ENCODE results near the gene CCL17. TPM values are rescaled to one million over a fixed set of nuclear protein-coding genes. Genes with fewer than 3 reads are reported as not detected.

Gene CCL17
- total RNA-seq, 1 experiment from 2014 or later: not detected

GRCh38 chr16:57358086-57358420 lies 46.5 kb upstream of the CCL17 start:
- no peaks in the 10 kb centered on the region for H3K9me3 ChIP-seq (ENCODE audit: control insufficient read depth, insufficient read depth, low read depth, low read length)
- TF ChIP-seq, protein P1, sequence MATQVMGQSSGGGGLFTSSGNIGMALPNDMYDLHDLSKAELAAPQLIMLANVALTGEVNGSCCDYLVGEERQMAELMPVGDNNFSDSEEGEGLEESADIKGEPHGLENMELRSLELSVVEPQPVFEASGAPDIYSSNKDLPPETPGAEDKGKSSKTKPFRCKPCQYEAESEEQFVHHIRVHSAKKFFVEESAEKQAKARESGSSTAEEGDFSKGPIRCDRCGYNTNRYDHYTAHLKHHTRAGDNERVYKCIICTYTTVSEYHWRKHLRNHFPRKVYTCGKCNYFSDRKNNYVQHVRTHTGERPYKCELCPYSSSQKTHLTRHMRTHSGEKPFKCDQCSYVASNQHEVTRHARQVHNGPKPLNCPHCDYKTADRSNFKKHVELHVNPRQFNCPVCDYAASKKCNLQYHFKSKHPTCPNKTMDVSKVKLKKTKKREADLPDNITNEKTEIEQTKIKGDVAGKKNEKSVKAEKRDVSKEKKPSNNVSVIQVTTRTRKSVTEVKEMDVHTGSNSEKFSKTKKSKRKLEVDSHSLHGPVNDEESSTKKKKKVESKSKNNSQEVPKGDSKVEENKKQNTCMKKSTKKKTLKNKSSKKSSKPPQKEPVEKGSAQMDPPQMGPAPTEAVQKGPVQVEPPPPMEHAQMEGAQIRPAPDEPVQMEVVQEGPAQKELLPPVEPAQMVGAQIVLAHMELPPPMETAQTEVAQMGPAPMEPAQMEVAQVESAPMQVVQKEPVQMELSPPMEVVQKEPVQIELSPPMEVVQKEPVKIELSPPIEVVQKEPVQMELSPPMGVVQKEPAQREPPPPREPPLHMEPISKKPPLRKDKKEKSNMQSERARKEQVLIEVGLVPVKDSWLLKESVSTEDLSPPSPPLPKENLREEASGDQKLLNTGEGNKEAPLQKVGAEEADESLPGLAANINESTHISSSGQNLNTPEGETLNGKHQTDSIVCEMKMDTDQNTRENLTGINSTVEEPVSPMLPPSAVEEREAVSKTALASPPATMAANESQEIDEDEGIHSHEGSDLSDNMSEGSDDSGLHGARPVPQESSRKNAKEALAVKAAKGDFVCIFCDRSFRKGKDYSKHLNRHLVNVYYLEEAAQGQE (IDR thresholded peaks at IDR 0.05; ENCODE audit: insufficient read depth in 1 of 2, low read depth in 2 of 2, low read length in 1 of 2): no peak
- TF ChIP-seq TCF7L2 (IDR thresholded peaks at IDR 0.05; ENCODE audit: low read depth, low read length): no peak
- no peak for TF ChIP-seq SIN3A (IDR thresholded peaks at IDR 0.05; ENCODE audit: borderline replicate concordance, insufficient read depth, low read depth, low read length)
- TF ChIP-seq CTCF (IDR thresholded peaks at IDR 0.05): no peak
- no peak for TF ChIP-seq POLR2AphosphoS5 (IDR thresholded peaks at IDR 0.05; ENCODE audit: low read depth, low read length)
- ATAC-seq (no peak), DNase-seq (ENCODE audit: low read depth, low spot score) (no peak)
- H3K4me3 ChIP-seq (ENCODE audit: low read depth in 2 of 2, low read length in 2 of 2): no peak overlapping the region
- no peaks in the 10 kb centered on the region for H3K36me3 ChIP-seq (ENCODE audit: control insufficient read depth, insufficient read depth, low read length)
- H3K4me1 ChIP-seq (ENCODE audit: control insufficient read depth, insufficient read depth, low read length): no peaks in the 10 kb centered on the region
- ChIA-PET CTCF (no interaction called here), POLR2A (no interaction called here)
- no peak overlapping the region for H3K27ac ChIP-seq (ENCODE audit: low read length)
- intact Hi-C loops (cut with micrococcal nuclease; ENCODE audit: unreplicated experiment): no loop called here
- no peaks in the 10 kb centered on the region for H3K27me3 ChIP-seq (ENCODE audit: control insufficient read depth, insufficient read depth, low read length)
- BruUV-seq (replicated peaks): no TSS peak
- in situ Hi-C loops (cut with HindIII; ENCODE audit: low pct_unique_long_range_greater_than_20kb, low sequenced_read_pairs): no loop called here

DNA sequence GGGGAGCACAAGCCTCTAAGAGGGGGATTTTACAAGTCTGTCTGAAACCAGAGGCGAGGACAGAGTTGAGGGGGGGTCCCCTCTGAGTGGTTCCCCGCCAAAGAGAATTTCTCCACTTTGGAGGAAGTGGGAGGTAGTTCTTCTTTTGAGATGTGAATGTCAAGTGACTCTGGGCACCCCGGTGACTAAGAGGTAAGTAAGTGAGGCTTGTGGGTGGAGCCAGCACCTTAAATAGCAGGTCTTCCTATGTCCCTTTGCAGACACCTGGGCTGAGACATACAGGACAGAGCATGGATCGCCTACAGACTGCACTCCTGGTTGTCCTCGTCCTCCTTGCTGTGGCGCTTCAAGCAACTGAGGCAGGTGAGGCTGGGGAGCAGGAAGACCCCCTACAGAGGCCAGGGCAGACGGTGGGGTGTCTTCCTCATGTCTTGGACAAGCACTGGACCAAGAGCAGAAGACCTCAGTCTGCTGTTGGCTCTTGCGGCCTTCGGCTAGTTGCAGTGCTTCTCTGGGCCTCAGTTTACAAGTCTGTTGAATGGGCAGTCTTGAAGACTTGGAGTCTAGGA lies 46.0 kb upstream of the CCL17 start, which contains the start of gene CCL22:
TSS of gene CCL22 (plus strand) at position 257 of the 569 bp plus-strand sequence. CDS start at position 291, 34 bp downstream.
- DNase-seq (ENCODE audit: low read depth, low spot score) (no peak), ATAC-seq (no peak)
- in situ Hi-C loops (cut with HindIII; ENCODE audit: low pct_unique_long_range_greater_than_20kb, low sequenced_read_pairs): no loop called here
- H3K4me3 ChIP-seq (ENCODE audit: low read depth in 2 of 2, low read length in 2 of 2): no peak within 1 kb of the TSS
- no peak for TF ChIP-seq CTCF (IDR thresholded peaks at IDR 0.05)
- no peak for TF ChIP-seq SIN3A (IDR thresholded peaks at IDR 0.05; ENCODE audit: borderline replicate concordance, insufficient read depth, low read depth, low read length)
- TF ChIP-seq, protein P1 (IDR thresholded peaks at IDR 0.05; ENCODE audit: insufficient read depth in 1 of 2, low read depth in 2 of 2, low read length in 1 of 2): no peak
- TF ChIP-seq POLR2AphosphoS5 (IDR thresholded peaks at IDR 0.05; ENCODE audit: low read depth, low read length): no peak
- TF ChIP-seq TCF7L2 (IDR thresholded peaks at IDR 0.05; ENCODE audit: low read depth, low read length): no peak
- no peaks in the 10 kb centered on the region for H3K27me3 ChIP-seq (ENCODE audit: control insufficient read depth, insufficient read depth, low read length)
- H3K27ac ChIP-seq (ENCODE audit: low read length): no peak within 1 kb of the TSS
- BruUV-seq (replicated peaks): no TSS peak
- no peaks in the 10 kb centered on the region for H3K4me1 ChIP-seq (ENCODE audit: control insufficient read depth, insufficient read depth, low read length)
- no peaks in the 10 kb centered on the region for H3K9me3 ChIP-seq (ENCODE audit: control insufficient read depth, insufficient read depth, low read depth, low read length)
- ChIA-PET CTCF (no interaction called here), POLR2A (no interaction called here)
- intact Hi-C loops (cut with micrococcal nuclease; ENCODE audit: unreplicated experiment): no loop called here
- no peaks in the 10 kb centered on the region for H3K36me3 ChIP-seq (ENCODE audit: control insufficient read depth, insufficient read depth, low read length)

All from Panc1 (cell line).